Endodermal cell (in vitro differentiated cells): ENCODE data around the gene ABHD4. TPM values are rescaled to one million over a fixed set of nuclear protein-coding genes. Genes with fewer than 3 reads are reported as not detected.
"Not testable (repeated sequence)": the region's sequence is repeated elsewhere in the genome, so short reads cannot be mapped to it uniquely, and the experiment has no call there.

ENCODE experiments used
- DNase-seq: peaks from one replicate; pipeline ENCODE4 v3.0.0-alpha.2; 2017
- H3K27ac ChIP-seq: 2 replicates; pipeline ENCODE4 v1.5.1; 2013; ENCODE audit warnings: mild to moderate bottlenecking, low read depth, low read length, moderate library complexity
- H3K27me3 ChIP-seq: 2 replicates; pipeline ENCODE4 v1.6.1; 2013; ENCODE audit warnings: mild to moderate bottlenecking, low read length, moderate library complexity; ENCODE audit not compliant: insufficient read depth, control insufficient read depth, poor library complexity, severe bottlenecking
- H3K36me3 ChIP-seq: 2 replicates; pipeline ENCODE4 v1.7.0; 2013; ENCODE audit warnings: mild to moderate bottlenecking, low read length, moderate library complexity; ENCODE audit not compliant: control insufficient read depth, insufficient read depth
- H3K4me1 ChIP-seq: one replicate; pipeline ENCODE4 v1.7.0; 2013; ENCODE audit warnings: low read length; ENCODE audit not compliant: control insufficient read depth, insufficient read depth
- H3K4me3 ChIP-seq: 2 replicates; pipeline ENCODE4 v1.5.1; 2013; ENCODE audit warnings: mild to moderate bottlenecking, low read length, moderate library complexity
- H3K9ac ChIP-seq: 2 replicates; pipeline ENCODE4 v1.6.1; 2013; ENCODE audit warnings: mild to moderate bottlenecking, low read length, moderate library complexity; ENCODE audit not compliant: poor library complexity, severe bottlenecking; ENCODE audit errors: extremely low read depth
- H3K9me3 ChIP-seq: 2 replicates; pipeline ENCODE4 v1.6.1; 2013; ENCODE audit warnings: mild to moderate bottlenecking, low read length, moderate library complexity; ENCODE audit not compliant: control insufficient read depth
- H3K27ac Mint-ChIP-seq: 2 replicates; pipeline ENCODE4 v1.8.0; 2020; ENCODE audit warnings: mixed read lengths
- H3K27me3 Mint-ChIP-seq: 2 replicates; pipeline ENCODE4 v1.8.0; 2021; ENCODE audit warnings: mild to moderate bottlenecking, mixed read lengths; ENCODE audit not compliant: insufficient read depth
- H3K36me3 Mint-ChIP-seq: 2 replicates; pipeline ENCODE4 v1.8.0; 2020; ENCODE audit warnings: low read depth, mixed read lengths
- H3K4me1 Mint-ChIP-seq: 2 replicates; pipeline ENCODE4 v1.8.0; 2020; ENCODE audit warnings: mixed read lengths
- H3K4me3 Mint-ChIP-seq: 2 replicates; pipeline ENCODE4 v1.8.0; 2020; ENCODE audit warnings: mild to moderate bottlenecking, moderate library complexity, mixed read lengths
- H3K9me3 Mint-ChIP-seq: 2 replicates; pipeline ENCODE4 v1.8.0; 2020; ENCODE audit warnings: mild to moderate bottlenecking, mixed read lengths
- WGBS, 2 experiments: methylation state at CpG; one replicate each; pipeline versions ENCODE4 v1.1.5 to v1.1.7; 2013; ENCODE audit warnings: missing lambda C conversion rate in 2 of 2, mixed read lengths in 1 of 2; ENCODE audit not compliant: insufficient coverage in 1 of 2, insufficient read length in 1 of 2; 5-methylcytosine and 5-hydroxymethylcytosine counted together
- total RNA-seq, 2 donors: library from RNA; stranded (reverse); fragmentation: NEBNext Ultra II Directional in 1 of 2; extraction: Animal tissue kit (Norgen Biotek cat#: 25700) in 1 of 2; gene quantifications; 2 replicates in 1 of 2; 3 replicates in 1 of 2; pipeline ENCODE4 v1.2.1, GENCODE V29; 2021
- TF ChIP-seq, protein P1 (sequence below): fragments of 200-600 bp; sonication (generic); conservative IDR thresholded peaks from 2 replicates; pipeline ENCODE4 v1.5.0; 2021; ENCODE audit warnings: antibody characterized with exemption, mild to moderate bottlenecking

ABHD4 gene
- total RNA-seq, 2 donors from 2014 or later, result 68.3 to 77.7 TPM

DNA sequence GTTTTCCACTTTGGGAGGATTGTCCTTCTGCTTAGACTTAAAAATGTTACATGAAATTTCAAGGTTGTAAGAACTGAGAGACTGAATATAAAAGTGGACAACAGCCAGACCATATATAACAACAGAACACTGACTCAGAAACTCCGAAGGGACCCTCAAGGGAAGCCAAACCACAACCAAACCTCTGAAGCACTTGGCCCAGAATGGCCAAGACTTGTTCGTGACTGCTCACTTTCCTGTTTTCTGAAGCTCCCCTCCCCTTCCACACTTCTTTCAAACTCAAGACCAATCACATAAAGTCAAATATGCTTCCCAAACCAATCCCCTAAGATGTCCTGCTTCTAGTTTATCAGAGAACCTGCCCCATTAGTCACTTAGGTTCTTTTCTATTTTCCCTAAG, 32.4 kb downstream of the ABHD4 start:
- Histone ChIP-seq H3K9ac (no peak overlapping the region), H3K27ac (no peak overlapping the region), H3K36me3 (no peaks in the 10 kb centered on the region), H3K4me1 (no peaks in the 10 kb centered on the region), H3K27me3 (no peaks in the 10 kb centered on the region), H3K9me3 (peaks cover 25% of the 10 kb centered on the region), H3K4me3 (no peak overlapping the region)
- Mint-ChIP-seq H3K4me1 (peaks cover 10% of the 10 kb centered on the region), H3K27me3 (peaks cover 2% of the 10 kb centered on the region), H3K27ac (no peak overlapping the region), H3K9me3 (peaks cover 50% of the 10 kb centered on the region), H3K36me3 (peaks cover 8% of the 10 kb centered on the region), H3K4me3 (no peak overlapping the region)
- 91 to 93% methylated on average over 2 of the region's 2 CpGs for WGBS, 2 experiments
- TF ChIP-seq, protein P1, sequence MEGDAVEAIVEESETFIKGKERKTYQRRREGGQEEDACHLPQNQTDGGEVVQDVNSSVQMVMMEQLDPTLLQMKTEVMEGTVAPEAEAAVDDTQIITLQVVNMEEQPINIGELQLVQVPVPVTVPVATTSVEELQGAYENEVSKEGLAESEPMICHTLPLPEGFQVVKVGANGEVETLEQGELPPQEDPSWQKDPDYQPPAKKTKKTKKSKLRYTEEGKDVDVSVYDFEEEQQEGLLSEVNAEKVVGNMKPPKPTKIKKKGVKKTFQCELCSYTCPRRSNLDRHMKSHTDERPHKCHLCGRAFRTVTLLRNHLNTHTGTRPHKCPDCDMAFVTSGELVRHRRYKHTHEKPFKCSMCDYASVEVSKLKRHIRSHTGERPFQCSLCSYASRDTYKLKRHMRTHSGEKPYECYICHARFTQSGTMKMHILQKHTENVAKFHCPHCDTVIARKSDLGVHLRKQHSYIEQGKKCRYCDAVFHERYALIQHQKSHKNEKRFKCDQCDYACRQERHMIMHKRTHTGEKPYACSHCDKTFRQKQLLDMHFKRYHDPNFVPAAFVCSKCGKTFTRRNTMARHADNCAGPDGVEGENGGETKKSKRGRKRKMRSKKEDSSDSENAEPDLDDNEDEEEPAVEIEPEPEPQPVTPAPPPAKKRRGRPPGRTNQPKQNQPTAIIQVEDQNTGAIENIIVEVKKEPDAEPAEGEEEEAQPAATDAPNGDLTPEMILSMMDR, result no peak
- no peak for DNase-seq

DNA sequence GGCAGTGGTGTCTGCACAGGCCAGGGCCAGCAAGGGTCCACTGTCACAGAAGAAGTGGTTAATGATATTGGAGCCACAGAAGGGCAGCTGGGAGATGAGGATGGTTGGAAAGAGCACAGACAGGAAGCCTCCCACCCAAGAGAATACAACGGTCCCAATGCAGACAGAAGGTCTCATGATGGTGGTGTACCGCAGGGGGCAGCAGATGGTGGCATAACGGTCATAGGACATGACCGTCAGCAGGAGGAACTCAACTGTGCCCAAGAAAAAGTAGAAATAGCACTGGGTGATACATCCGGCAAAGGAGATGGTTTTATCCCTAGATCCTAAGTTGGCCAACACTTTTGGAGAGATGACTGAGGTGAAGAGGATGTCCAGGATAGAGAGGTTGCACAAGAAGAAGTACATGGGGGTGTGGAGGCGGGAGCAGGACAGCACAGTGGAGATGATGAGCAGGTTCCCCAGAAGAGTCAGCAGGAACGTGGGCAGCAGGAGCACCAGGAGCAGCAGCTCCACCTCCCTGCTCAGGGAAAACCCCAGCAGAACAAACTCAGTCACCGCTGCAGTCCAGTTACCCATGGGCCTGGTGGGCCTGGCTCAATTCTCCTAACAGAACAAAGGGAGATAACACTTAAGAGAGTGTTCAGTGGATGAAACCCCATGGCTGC, 36.3 kb downstream of the ABHD4 start:
- H3K4me1 Mint-ChIP-seq, result no peaks in the 10 kb centered on the region
- WGBS, 2 experiments, result 89 to 98% methylated on average over 8 of the region's 8 CpGs
- H3K36me3 Mint-ChIP-seq, result peaks cover 10% of the 10 kb centered on the region
- peaks cover 2% of the 10 kb centered on the region for H3K27me3 Mint-ChIP-seq
- Histone ChIP-seq H3K4me1 (no peaks in the 10 kb centered on the region), H3K9ac (no peak overlapping the region), H3K4me3 (no peak overlapping the region), H3K27ac (no peak overlapping the region), H3K27me3 (no peaks in the 10 kb centered on the region), H3K9me3 (peaks cover 27% of the 10 kb centered on the region), H3K36me3 (no peaks in the 10 kb centered on the region)
- peaks cover 64% of the 10 kb centered on the region for H3K9me3 Mint-ChIP-seq
- no peak for DNase-seq
- H3K27ac Mint-ChIP-seq, result no peak overlapping the region
- TF ChIP-seq, protein P1, result no peak
- H3K4me3 Mint-ChIP-seq, result no peak overlapping the region

DNA sequence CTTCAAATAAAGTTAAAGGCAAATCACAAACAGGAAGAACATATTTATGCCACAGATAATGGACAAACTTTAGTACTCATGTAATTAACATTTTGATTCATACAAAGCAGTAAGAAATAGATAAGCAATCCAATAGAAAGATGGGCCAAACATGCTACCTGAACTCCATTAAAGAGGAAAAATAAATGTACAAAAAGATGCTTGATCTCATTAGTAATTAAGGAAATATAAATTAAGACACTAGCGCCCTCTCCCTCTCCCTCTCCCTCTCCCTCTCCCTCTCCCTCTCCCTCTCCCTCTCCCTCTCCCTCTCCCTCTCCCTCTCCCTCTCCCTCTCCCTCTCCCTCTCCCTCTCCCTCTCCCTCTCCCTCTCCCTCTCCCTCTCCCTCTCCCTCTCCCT, 37.9 kb downstream of the ABHD4 start:
- H3K36me3 Mint-ChIP-seq, H3K27ac Mint-ChIP-seq, DNase-seq, H3K27ac ChIP-seq, H3K4me3 Mint-ChIP-seq, H3K4me3 ChIP-seq, H3K27me3 Mint-ChIP-seq, H3K4me1 Mint-ChIP-seq, H3K27me3 ChIP-seq, H3K4me1 ChIP-seq, H3K36me3 ChIP-seq, H3K9ac ChIP-seq: not testable (repeated sequence)
- peaks cover 53% of the 10 kb centered on the region for H3K9me3 Mint-ChIP-seq
- no CpG with 5 or more reads among the region's 1 CpG for WGBS, 2 experiments
- peaks cover 13% of the 10 kb centered on the region for H3K9me3 ChIP-seq

DNA sequence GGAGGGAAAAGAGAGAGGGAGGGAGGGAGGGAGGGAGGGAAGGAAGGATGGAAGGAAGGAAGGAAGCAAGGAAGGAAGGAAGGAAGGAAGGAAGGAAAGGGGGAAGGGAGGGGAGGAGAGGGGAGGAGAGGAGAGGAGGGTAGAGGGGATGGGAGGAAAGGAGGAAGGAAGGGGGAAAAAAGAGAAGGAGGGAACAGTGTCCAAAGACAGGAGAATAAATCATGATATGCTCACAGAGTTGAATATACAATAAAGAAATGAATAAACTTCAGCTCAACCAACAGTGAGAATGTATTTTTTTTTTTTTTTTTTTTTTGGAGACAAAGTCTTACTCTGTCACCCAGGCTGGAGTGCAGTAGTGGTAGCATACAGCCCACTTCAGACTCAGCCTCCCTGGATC, 42.1 kb downstream of the ABHD4 start:
- Histone ChIP-seq H3K4me1 (no peaks in the 10 kb centered on the region), H3K4me3 (no peak overlapping the region), H3K9ac (no peak overlapping the region), H3K27me3 (no peaks in the 10 kb centered on the region), H3K27ac (no peak overlapping the region), H3K36me3 (no peaks in the 10 kb centered on the region), H3K9me3 (peaks cover 3% of the 10 kb centered on the region)
- Mint-ChIP-seq H3K27me3 (no peaks in the 10 kb centered on the region), H3K4me3 (no peak overlapping the region), H3K4me1 (peaks cover 6% of the 10 kb centered on the region), H3K9me3 (peaks cover 19% of the 10 kb centered on the region), H3K36me3 (peaks cover 2% of the 10 kb centered on the region), H3K27ac (no peak overlapping the region)
- TF ChIP-seq, protein P1, result no peak
- DNase-seq, result no peak
